K562 (cell line): ENCODE measurements around the gene SCARF2. TPM values are rescaled to one million over a fixed set of nuclear protein-coding genes. Genes with fewer than 3 reads are reported as not detected.

ENCODE experiments used
- ADNP ChIP-seq: fragments of 200-800 bp; sonication (Bioruptor generic); IDR thresholded peaks from 2 replicates; pipeline ENCODE4 v1.6.1; 2016; ENCODE audit warnings: missing genetic modification characterization, missing compliant biosample characterization
- ARNT ChIP-seq, 2 experiments: fragments of 450-650 bp; IDR thresholded peaks; 2 replicates each; pipeline ENCODE4 v1.6.1; 2016; ENCODE audit warnings: mild to moderate bottlenecking in 1 of 2
- EHMT2 ChIP-seq: fragments of 450-650 bp; IDR thresholded peaks from 2 replicates; pipeline ENCODE4 v1.6.1; 2018; ENCODE audit warnings: antibody characterized with exemption
- ELF2 ChIP-seq: fragments of 250-450 bp; sonication (Bioruptor Pico); IDR thresholded peaks from 2 replicates; pipeline ENCODE4 v1.5.0; 2021; ENCODE audit warnings: mild to moderate bottlenecking
- EP400 ChIP-seq: fragments of 450-650 bp; IDR thresholded peaks from 2 replicates; pipeline ENCODE4 v1.6.1; 2017; ENCODE audit warnings: antibody characterized with exemption, mild to moderate bottlenecking, moderate library complexity
- HES1 ChIP-seq: fragments of 450-650 bp; IDR thresholded peaks from 2 replicates; pipeline ENCODE4 v1.6.1; 2016; ENCODE audit warnings: low read depth, mild to moderate bottlenecking, moderate library complexity
- IRF9 ChIP-seq: fragments of 450-650 bp; IDR thresholded peaks from 2 replicates; pipeline ENCODE4 v1.6.1; 2016; ENCODE audit warnings: missing biosample characterization, missing genetic modification characterization
- JUND ChIP-seq, 2 experiments: IDR thresholded peaks; 2 replicates in 1 of 2; 3 replicates in 1 of 2; pipeline ENCODE4 v1.6.1; 2011; ENCODE audit warnings: borderline replicate concordance in 2 of 2, low read depth in 2 of 2, low read length in 2 of 2, improper control_type of control experiment in 1 of 2, missing biosample characterization in 1 of 2, missing genetic modification characterization in 1 of 2, missing genetic modification reagents in 1 of 2
- RBM15 ChIP-seq: fragments of 200-400 bp; formaldehyde crosslinking; IDR thresholded peaks from 2 replicates; pipeline ENCODE4 v1.6.1; 2018; ENCODE audit warnings: mild to moderate bottlenecking, low read length, moderate library complexity; ENCODE audit not compliant: insufficient read depth
- SIN3B ChIP-seq: fragments of 450-650 bp; IDR thresholded peaks from 2 replicates; pipeline ENCODE4 v1.6.1; 2017; ENCODE audit warnings: low read depth, mild to moderate bottlenecking, moderate library complexity
- SIRT6 ChIP-seq: IDR thresholded peaks from one replicate; pipeline ENCODE4 v1.6.1; 2012; ENCODE audit warnings: low read depth, mild to moderate bottlenecking, control low read depth, inconsistent platforms, low read length, moderate library complexity
- SOX6 ChIP-seq: fragments of 450-650 bp; IDR thresholded peaks from 2 replicates; pipeline ENCODE4 v1.6.1; 2014; ENCODE audit warnings: mild to moderate bottlenecking
- TAF7 ChIP-seq: fragments of 450-650 bp; IDR thresholded peaks from 2 replicates; pipeline ENCODE4 v1.6.1; 2016; ENCODE audit warnings: missing genetic modification characterization, missing compliant biosample characterization
- TFE3 ChIP-seq: fragments of 450-650 bp; formaldehyde crosslinking; IDR thresholded peaks from 2 replicates; pipeline ENCODE4 v1.4.0; 2020; ENCODE audit warnings: mild to moderate bottlenecking, mixed read lengths
- XRCC5 ChIP-seq: fragments of 200-400 bp; formaldehyde crosslinking; IDR thresholded peaks from 2 replicates; pipeline ENCODE4 v1.6.1; 2017; ENCODE audit warnings: low read depth, mild to moderate bottlenecking, low read length
- ZBTB12 ChIP-seq: fragments of 250-450 bp; sonication (Bioruptor Pico); IDR thresholded peaks from 2 replicates; pipeline ENCODE4 v1.4.0; 2020
- ZNF316 ChIP-seq: fragments of 450-650 bp; IDR thresholded peaks from 2 replicates; pipeline ENCODE4 v1.6.1; 2016
- ZNF512 ChIP-seq: IDR thresholded peaks from 2 replicates; pipeline ENCODE4 v1.6.1; 2016; ENCODE audit warnings: missing genetic modification characterization, missing compliant biosample characterization
- ZSCAN32 ChIP-seq: fragments of 450-650 bp; formaldehyde crosslinking; IDR thresholded peaks from 2 replicates; pipeline ENCODE4 v1.4.0; 2020; ENCODE audit warnings: mild to moderate bottlenecking, moderate library complexity
- polyA plus RNA-seq, 8 experiments: library from polyadenylated mRNA; depleted of rRNA in 4 of 8; stranded (reverse) in 5 of 8; unstranded in 3 of 8; fragments of >200 nt; fragmentation: Nextera tagmentation in 2 of 8; fragmentation: Illumina TruSeq in 1 of 8; extraction: Ambion mirVana in 2 of 8; extraction: Trizol in 1 of 8; gene quantifications; 2 replicates each; pipeline versions ENCODE4 v1.2.1 to v1.2.3, GENCODE V29; 2011 to 2014; ENCODE audit warnings: inconsistent platforms in 1 of 8, missing spikeins in 1 of 8
- total RNA-seq, 7 experiments: library from RNA; depleted of rRNA in 6 of 7; stranded (reverse); fragments of >200 nt in 6 of 7; fragmentation: Illumina TruSeq in 2 of 7; extraction: Trizol in 2 of 7; gene quantifications; 2 replicates each; pipeline versions ENCODE4 v1.2.1 to v1.2.3, GENCODE V29; 2011 to 2021; ENCODE audit warnings: low replicate concordance in 1 of 7

Gene SCARF2
- total and polyA plus RNA-seq, 9 of the 15 experiments (the other 6 are each of a cell fraction or from before 2014, with no cell fraction given): 0.06 to 0.32 (median 0.21) TPM; not detected in 5

GRCh38 chr22:20393705-20394476, 43.7 kb downstream of the SCARF2 start, which contains the start of gene ZNF74 (continued):
- peak; percentile 85 for TF ChIP-seq ZBTB12
- peak; percentile 85 for TF ChIP-seq TAF7
- no peak for TF ChIP-seq ZNF316
- no peak for TF ChIP-seq HES1
- no peak for TF ChIP-seq SIN3B
- TF ChIP-seq SIRT6: no peak
- TF ChIP-seq ADNP (tag): no peak
- TF ChIP-seq EP400: no peak
- TF ChIP-seq RBM15: no peak
- TF ChIP-seq EHMT2: no peak
- no peak for TF ChIP-seq ZNF512 (tag)
- TF ChIP-seq ZSCAN32: no peak; the same call in 1 of the 2 replicates
- peak; percentile 1; the same call in 1 of the 2 replicates for TF ChIP-seq TFE3
- no peak for TF ChIP-seq XRCC5
- TF ChIP-seq IRF9 (tag): 0 out of 2 replicates have a peak, but pooled peaks have one; percentile 4
- TF ChIP-seq ELF2 (CRISPR knock-in tag): peak; percentile 81
- no peak for TF ChIP-seq ARNT (IDR thresholded peaks at IDR 0.05)
- TF ChIP-seq JUND (IDR thresholded peaks at IDR 0.05; ENCODE audit: borderline replicate concordance, low read depth, low read length): peak; percentile 78
- TF ChIP-seq JUND (tag; IDR thresholded peaks at IDR 0.05; ENCODE audit: borderline replicate concordance, low read depth, low read length): peak; percentile 85; the same call in 2 of the 3 replicates
- no peak for TF ChIP-seq SOX6
